Caki2 (cell line): ENCODE results near the gene EXOC3L1. TPM values are rescaled to one million over a fixed set of nuclear protein-coding genes. Genes with fewer than 3 reads are reported as not detected.

Experiments
- DNase-seq: peaks from one replicate; pipeline ENCODE4 v3.0.0-alpha.2; 2015; ENCODE audit warnings: low read depth
- in situ Hi-C: cut with HindIII; loops from 2 replicates; pipeline ENCODE4 v1.10.0; 2016; ENCODE audit warnings: low sequenced_read_pairs, low pct_unique_long_range_greater_than_20kb, mixed read lengths
- total RNA-seq: library from RNA; depleted of rRNA; stranded (reverse); fragments of >200 nt; shearing (Covaris generic); gene quantifications from 2 replicates; pipeline ENCODE4 v1.2.3, GENCODE V29; 2014; ENCODE audit warnings: low replicate concordance

EXOC3L1 gene
- total RNA-seq, 1 experiment from 2014 or later: not detected

GRCh38 chr16:67157892-67158635, 31.9 kb downstream of the EXOC3L1 start:
- in situ Hi-C loops: no loop called here
- DNase-seq: no peak

- no peak for DNase-seq
These were observed 32.7 kb downstream of the EXOC3L1 start for GRCh38 chr16:67157106-67157748.

GRCh38 chr16:67156143-67156844, 33.6 kb downstream of the EXOC3L1 start:
- no peak for DNase-seq
- in situ Hi-C loops: no loop called here

More at GRCh38 chr16:67157106-67157748, 32.7 kb downstream of the EXOC3L1 start:
- in situ Hi-C loops: no loop called here

- in situ Hi-C loops: no loop called here
- DNase-seq: peak; percentile 51
These were observed 34.4 kb downstream of the EXOC3L1 start for GRCh38 chr16:67155295-67156142.

GRCh38 chr16:67154578-67155294, 35.2 kb downstream of the EXOC3L1 start:
- no peak for DNase-seq
- in situ Hi-C loops: no loop called here

GRCh38 chr16:67151431-67152097, 38.4 kb downstream of the EXOC3L1 start:
- DNase-seq: no peak
- in situ Hi-C loops: no loop called here

GRCh38 chr16:67150833-67151396, 39.0 kb downstream of the EXOC3L1 start, which contains the start of gene B3GNT9:
TSS of gene B3GNT9 (minus strand) at chr16:67150998. CDS start at chr16:67150485, 513 bp downstream.
- in situ Hi-C loops: no loop called here
- DNase-seq: no peak

- in situ Hi-C loops: no loop called here
These were observed 39.7 kb downstream of the EXOC3L1 start for GRCh38 chr16:67150047-67150832.

GRCh38 chr16:67149276-67150046, 40.5 kb downstream of the EXOC3L1 start:
- in situ Hi-C loops: no loop called here
- no peak for DNase-seq

More at GRCh38 chr16:67150047-67150832, 39.7 kb downstream of the EXOC3L1 start:
- no peak for DNase-seq

GRCh38 chr16:67148656-67149275, 41.2 kb downstream of the EXOC3L1 start:
- in situ Hi-C loops: no loop called here
- DNase-seq: no peak

- DNase-seq: no peak
- in situ Hi-C loops: no loop called here
These were observed 41.7 kb downstream of the EXOC3L1 start for GRCh38 chr16:67148221-67148620.

GRCh38 chr16:67147437-67148140, 42.3 kb downstream of the EXOC3L1 start:
- no peak for DNase-seq
- in situ Hi-C loops: no loop called here

GRCh38 chr16:67146523-67147357, 43.2 kb downstream of the EXOC3L1 start:
- DNase-seq: no peak
- in situ Hi-C loops: no loop called here

- no peak for DNase-seq
- in situ Hi-C loops: no loop called here
These were observed 44.2 kb downstream of the EXOC3L1 start for GRCh38 chr16:67145746-67146145.
